ENCODE results near the gene IL18R1.

- TF ChIP-seq POLR2A (IDR thresholded peaks at IDR 0.05): no peak
- no peak for TF ChIP-seq CTCF (IDR thresholded peaks at IDR 0.05)
Measured at GRCh38 chr2:102444233-102444632, 88.6 kb downstream of the IL18R1 start.
